Measurements from ENCODE around the gene PSME1. TPM values are rescaled to one million over a fixed set of nuclear protein-coding genes. Genes with fewer than 3 reads are reported as not detected.
A peak's percentile ranks its signal among the peaks of the same experiment; 100 is the strongest.

PSME1 gene
- polyA plus RNA-seq, 4 donors: 307 to 576 (median 467) TPM

DNA sequence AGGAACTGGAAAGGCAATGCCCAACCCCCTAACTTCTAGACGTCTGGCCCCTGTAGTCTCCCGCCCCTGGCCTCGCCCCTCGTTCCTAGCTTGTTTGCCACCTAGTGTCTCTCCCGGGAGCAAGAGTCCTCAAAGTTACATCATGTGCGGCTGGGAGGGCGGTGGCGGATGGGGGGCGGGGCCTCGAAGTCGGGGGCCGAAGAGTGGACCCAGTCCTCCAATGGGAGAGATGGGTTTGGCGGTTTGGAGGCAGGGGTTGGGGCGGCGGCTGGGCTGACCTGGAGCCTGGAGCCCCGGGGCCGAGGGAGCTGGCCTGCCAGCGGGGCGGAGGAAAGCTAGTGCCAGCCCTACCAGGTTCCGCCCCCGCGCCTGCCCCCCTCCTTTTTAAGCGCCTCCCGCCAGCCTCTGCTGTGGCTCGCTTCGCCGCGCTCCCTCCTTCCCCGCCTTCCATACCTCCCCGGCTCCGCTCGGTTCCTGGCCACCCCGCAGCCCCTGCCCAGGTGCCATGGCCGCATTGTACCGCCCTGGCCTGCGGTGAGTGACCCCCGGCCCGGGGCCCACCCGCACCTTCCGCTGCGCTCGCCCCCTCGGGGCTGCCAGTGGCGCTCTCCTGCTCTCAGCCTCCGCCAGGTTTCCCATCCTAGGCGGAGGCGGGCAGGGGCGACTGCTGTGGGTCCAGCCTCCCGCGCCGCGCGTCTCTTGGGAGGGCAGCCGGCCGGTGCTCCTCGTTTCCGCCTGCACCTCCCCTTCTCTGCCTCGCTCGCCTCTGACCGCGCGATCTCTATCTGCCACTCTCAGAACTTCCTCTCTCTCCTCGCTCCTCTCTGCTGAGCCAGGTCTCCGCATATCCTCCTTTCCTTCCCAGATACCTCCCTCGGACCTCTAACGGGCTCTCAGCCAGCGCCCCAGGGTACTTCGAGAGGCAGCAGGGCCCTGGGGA lies 41.8 kb upstream of the PSME1 start, which contains the start of gene PCK2:
PCK2 (plus strand) TSS at position 411 of the 940 bp plus-strand sequence; CDS start at position 506, 95 bp downstream.
- peak within 1 kb of the TSS; percentile 96 to 99 (median 99) for H3K27ac ChIP-seq (ENCODE audit: low read depth in 1 of 3, low read length in 2 of 3)
- H3K4me1 ChIP-seq (ENCODE audit: control insufficient read depth in 3 of 3, insufficient read depth in 2 of 3, low read depth in 1 of 3, low read length in 2 of 3): peaks cover 6 to 65% (median 8%) of the 10 kb centered on the region in 3 donors
- 0% methylated on average over 48 to 68 of the region's 68 CpGs for WGBS, 3 donors
- H3K9me3 ChIP-seq (ENCODE audit: control insufficient read depth in 2 of 2, insufficient read depth in 1 of 2, low read depth in 1 of 2, low read length in 1 of 2): no peaks in the 10 kb centered on the region
- DNase-seq (peak; percentile 98), FAIRE-seq (no peak)
- H3K4me3 ChIP-seq (ENCODE audit: low read depth in 1 of 3, low read length in 3 of 3): peak within 1 kb of the TSS; percentile 80 to 92 (median 91)
- peaks cover 0 to 42% (median 8%) of the 10 kb centered on the region in 3 donors for H3K36me3 ChIP-seq (ENCODE audit: control insufficient read depth in 3 of 3, insufficient read depth in 2 of 3, low read depth in 1 of 3, low read length in 3 of 3)
- no peaks in the 10 kb centered on the region for H3K27me3 ChIP-seq (ENCODE audit: control insufficient read depth in 3 of 3, insufficient read depth in 3 of 3, low read length in 3 of 3)

DNA sequence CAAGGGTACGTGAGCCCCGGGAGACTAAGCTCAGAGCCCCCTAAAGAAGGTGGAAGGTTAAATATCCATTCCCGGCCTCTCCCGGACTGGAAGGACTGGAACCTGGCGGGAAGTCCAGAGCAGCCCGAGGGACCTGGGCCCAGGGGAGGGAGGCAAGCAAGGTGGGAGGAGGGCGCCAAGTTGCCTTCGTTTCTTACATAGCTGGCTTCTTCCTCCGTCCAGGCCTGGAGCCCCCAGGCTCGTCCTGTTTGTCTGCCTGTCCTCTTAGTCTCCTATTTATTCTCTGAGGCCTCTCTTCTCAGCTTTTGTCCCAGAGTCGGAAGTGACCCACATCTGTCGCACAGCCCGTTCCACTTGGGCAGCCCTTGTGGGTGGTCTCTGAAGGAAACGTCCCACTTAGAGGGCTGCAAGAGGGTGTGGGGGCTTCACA lies 41.1 kb upstream of the PSME1 start:
- Histone ChIP-seq H3K36me3 (ENCODE audit: control insufficient read depth in 3 of 3, insufficient read depth in 2 of 3, low read depth in 1 of 3, low read length in 3 of 3) (peaks cover under 1 to 49% (median 12%) of the 10 kb centered on the region in 3 donors), H3K4me1 (ENCODE audit: control insufficient read depth in 3 of 3, insufficient read depth in 2 of 3, low read depth in 1 of 3, low read length in 2 of 3) (peaks cover 6 to 65% (median 8%) of the 10 kb centered on the region in 3 donors), H3K4me3 (ENCODE audit: low read depth in 1 of 3, low read length in 3 of 3) (peak overlapping the region; percentile 80 to 92 (median 91)), H3K9me3 (ENCODE audit: control insufficient read depth in 2 of 2, insufficient read depth in 1 of 2, low read depth in 1 of 2, low read length in 1 of 2) (no peaks in the 10 kb centered on the region), H3K27ac (ENCODE audit: low read depth in 1 of 3, low read length in 2 of 3) (peak overlapping the region; percentile 96 to 99 (median 99)), H3K27me3 (ENCODE audit: control insufficient read depth in 3 of 3, insufficient read depth in 3 of 3, low read length in 3 of 3) (no peaks in the 10 kb centered on the region)
- no peak for DNase-seq
- 1 to 4% (median 3%) methylated on average over 14 of the region's 14 CpGs for WGBS, 3 donors
- no peak for FAIRE-seq

DNA sequence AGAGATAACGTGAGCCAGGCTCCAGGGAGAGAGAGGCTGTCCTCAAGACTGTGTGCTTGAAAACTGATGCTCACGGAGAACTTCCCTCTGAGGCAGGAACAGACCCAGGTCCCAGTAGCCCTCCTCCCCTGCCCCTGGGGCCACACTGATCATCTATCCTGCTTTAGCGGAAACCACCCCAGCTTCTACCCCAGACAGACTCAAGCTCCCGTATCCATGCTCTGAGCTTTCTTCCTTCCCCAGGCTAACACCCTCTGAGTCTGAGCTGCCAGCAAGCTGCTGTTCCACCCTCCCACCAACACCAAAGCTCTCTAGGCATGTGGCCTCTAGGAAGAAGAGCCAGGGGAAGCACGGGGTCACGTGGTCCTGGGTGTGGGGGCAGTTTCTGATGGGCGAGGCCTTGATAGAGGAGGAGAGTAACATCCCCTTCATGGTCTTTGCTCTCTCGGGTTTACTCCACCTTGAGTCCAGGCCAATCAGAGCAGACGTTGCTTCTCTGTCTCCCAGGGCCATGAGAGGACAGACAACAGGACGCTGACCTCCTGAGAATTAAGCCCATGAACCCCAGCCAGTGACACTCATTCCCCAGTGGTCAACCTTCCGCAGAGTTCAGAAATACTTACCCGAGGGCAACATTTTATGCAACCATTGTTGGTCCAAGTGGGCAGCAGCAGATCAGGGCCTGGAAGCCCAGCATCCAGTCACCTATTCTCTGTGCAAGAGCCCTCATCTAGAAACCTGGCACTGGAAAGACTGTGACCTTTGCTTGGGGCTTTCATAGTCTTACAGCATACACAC lies 40.5 kb upstream of the PSME1 start:
- 15 to 32% (median 19%) methylated on average over 12 of the region's 12 CpGs for WGBS, 3 donors
- Histone ChIP-seq H3K4me1 (ENCODE audit: control insufficient read depth in 3 of 3, insufficient read depth in 2 of 3, low read depth in 1 of 3, low read length in 2 of 3) (peaks cover 6 to 63% (median 8%) of the 10 kb centered on the region in 3 donors), H3K9me3 (ENCODE audit: control insufficient read depth in 2 of 2, insufficient read depth in 1 of 2, low read depth in 1 of 2, low read length in 1 of 2) (no peaks in the 10 kb centered on the region), H3K4me3 (ENCODE audit: low read depth in 1 of 3, low read length in 3 of 3) (peak overlapping the region; percentile 80 to 92 (median 91)), H3K27me3 (ENCODE audit: control insufficient read depth in 3 of 3, insufficient read depth in 3 of 3, low read length in 3 of 3) (no peaks in the 10 kb centered on the region), H3K36me3 (ENCODE audit: control insufficient read depth in 3 of 3, insufficient read depth in 2 of 3, low read depth in 1 of 3, low read length in 3 of 3) (peaks cover 5 to 54% (median 16%) of the 10 kb centered on the region in 3 donors), H3K27ac (ENCODE audit: low read depth in 1 of 3, low read length in 2 of 3) (peak overlapping the region; percentile 96 to 99 (median 99))
- DNase-seq (peak; percentile 94 to 97), FAIRE-seq (no peak)

DNA sequence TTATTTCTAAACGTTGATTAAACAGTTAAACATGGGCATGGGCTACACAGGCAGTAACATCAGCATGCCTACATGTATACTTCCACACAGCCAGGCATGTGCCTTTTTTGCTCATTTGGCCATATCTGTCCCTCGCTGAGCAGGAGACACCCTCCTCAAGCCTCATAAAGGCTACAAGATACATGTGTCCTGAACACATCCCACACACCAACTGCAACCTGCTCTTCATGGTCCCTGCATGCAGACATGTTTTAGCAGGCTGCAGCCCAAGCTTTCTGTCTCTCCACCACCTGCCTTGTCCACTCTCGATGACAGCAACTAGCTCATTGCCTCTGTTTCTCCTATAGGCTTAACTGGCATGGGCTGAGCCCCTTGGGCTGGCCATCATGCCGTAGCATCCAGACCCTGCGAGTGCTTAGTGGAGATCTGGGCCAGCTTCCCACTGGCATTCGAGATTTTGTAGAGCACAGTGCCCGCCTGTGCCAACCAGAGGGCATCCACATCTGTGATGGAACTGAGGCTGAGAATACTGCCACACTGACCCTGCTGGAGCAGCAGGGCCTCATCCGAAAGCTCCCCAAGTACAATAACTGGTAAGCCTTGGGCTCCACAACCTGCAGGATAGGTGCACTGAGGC lies 39.3 kb upstream of the PSME1 start:
- Histone ChIP-seq H3K4me1 (ENCODE audit: control insufficient read depth in 3 of 3, insufficient read depth in 2 of 3, low read depth in 1 of 3, low read length in 2 of 3) (peaks cover 6 to 52% (median 8%) of the 10 kb centered on the region in 3 donors), H3K27me3 (ENCODE audit: control insufficient read depth in 3 of 3, insufficient read depth in 3 of 3, low read length in 3 of 3) (no peaks in the 10 kb centered on the region), H3K4me3 (ENCODE audit: low read depth in 1 of 3, low read length in 3 of 3) (no peak overlapping the region), H3K27ac (ENCODE audit: low read depth in 1 of 3, low read length in 2 of 3) (peak overlapping the region in 2 of 3 donors; percentile 42 to 99), H3K9me3 (ENCODE audit: control insufficient read depth in 2 of 2, insufficient read depth in 1 of 2, low read depth in 1 of 2, low read length in 1 of 2) (no peaks in the 10 kb centered on the region), H3K36me3 (ENCODE audit: control insufficient read depth in 3 of 3, insufficient read depth in 2 of 3, low read depth in 1 of 3, low read length in 3 of 3) (peaks cover 9 to 66% (median 18%) of the 10 kb centered on the region in 3 donors)
- WGBS, 3 donors: 91 to 96% (median 95%) methylated on average over 8 of the region's 8 CpGs
- no peak for FAIRE-seq
- no peak for DNase-seq

DNA sequence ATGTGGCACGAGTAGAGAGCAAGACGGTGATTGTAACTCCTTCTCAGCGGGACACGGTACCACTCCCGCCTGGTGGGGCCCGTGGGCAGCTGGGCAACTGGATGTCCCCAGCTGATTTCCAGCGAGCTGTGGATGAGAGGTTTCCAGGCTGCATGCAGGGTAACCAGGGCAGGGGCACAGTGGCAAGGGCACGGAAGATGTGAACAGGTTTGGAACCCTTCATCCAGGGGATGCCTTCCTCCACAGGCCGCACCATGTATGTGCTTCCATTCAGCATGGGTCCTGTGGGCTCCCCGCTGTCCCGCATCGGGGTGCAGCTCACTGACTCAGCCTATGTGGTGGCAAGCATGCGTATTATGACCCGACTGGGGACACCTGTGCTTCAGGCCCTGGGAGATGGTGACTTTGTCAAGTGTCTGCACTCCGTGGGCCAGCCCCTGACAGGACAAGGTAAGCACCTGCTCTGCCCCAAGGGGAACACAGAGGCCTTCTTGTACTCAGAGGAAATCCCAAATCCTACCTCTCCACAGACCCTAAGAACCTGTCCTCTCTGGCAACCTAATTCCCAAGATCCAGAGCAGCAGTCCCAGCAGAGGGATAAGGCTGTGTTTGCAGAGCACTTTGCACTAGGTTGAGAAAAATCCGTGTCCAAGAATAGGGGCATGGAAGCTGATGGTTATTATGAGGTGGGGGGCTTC lies 37.6 kb upstream of the PSME1 start:
- H3K27ac ChIP-seq (ENCODE audit: low read depth in 1 of 3, low read length in 2 of 3): no peak overlapping the region
- peaks cover 2 to 35% (median 5%) of the 10 kb centered on the region in 3 donors for H3K4me1 ChIP-seq (ENCODE audit: control insufficient read depth in 3 of 3, insufficient read depth in 2 of 3, low read depth in 1 of 3, low read length in 2 of 3)
- no peaks in the 10 kb centered on the region for H3K9me3 ChIP-seq (ENCODE audit: control insufficient read depth in 2 of 2, insufficient read depth in 1 of 2, low read depth in 1 of 2, low read length in 1 of 2)
- no peak overlapping the region for H3K4me3 ChIP-seq (ENCODE audit: low read depth in 1 of 3, low read length in 3 of 3)
- H3K36me3 ChIP-seq (ENCODE audit: control insufficient read depth in 3 of 3, insufficient read depth in 2 of 3, low read depth in 1 of 3, low read length in 3 of 3): peaks cover 9 to 81% (median 26%) of the 10 kb centered on the region in 3 donors
- H3K27me3 ChIP-seq (ENCODE audit: control insufficient read depth in 3 of 3, insufficient read depth in 3 of 3, low read length in 3 of 3): no peaks in the 10 kb centered on the region
- DNase-seq: no peak
- WGBS, 3 donors: 89 to 95% (median 91%) methylated on average over 16 of the region's 16 CpGs
- FAIRE-seq: no peak

GRCh38 chr14:24098927-24099813 lies 36.8 kb upstream of the PSME1 start:
- Histone ChIP-seq H3K36me3 (ENCODE audit: control insufficient read depth in 3 of 3, insufficient read depth in 2 of 3, low read depth in 1 of 3, low read length in 3 of 3) (peaks cover 9 to 87% (median 27%) of the 10 kb centered on the region in 3 donors), H3K27ac (ENCODE audit: low read depth in 1 of 3, low read length in 2 of 3) (peak overlapping the region in 1 of 3 donors; percentile 49), H3K9me3 (ENCODE audit: control insufficient read depth in 2 of 2, insufficient read depth in 1 of 2, low read depth in 1 of 2, low read length in 1 of 2) (no peaks in the 10 kb centered on the region), H3K4me3 (ENCODE audit: low read depth in 1 of 3, low read length in 3 of 3) (no peak overlapping the region), H3K27me3 (ENCODE audit: control insufficient read depth in 3 of 3, insufficient read depth in 3 of 3, low read length in 3 of 3) (no peaks in the 10 kb centered on the region), H3K4me1 (ENCODE audit: control insufficient read depth in 3 of 3, insufficient read depth in 2 of 3, low read depth in 1 of 3, low read length in 2 of 3) (peaks cover 0 to 31% (median 2%) of the 10 kb centered on the region in 3 donors)
- WGBS, 3 donors: 41 to 78% (median 51%) methylated on average over 16 to 17 of the region's 17 CpGs
- DNase-seq (peak in 1 of 2 donors; percentile 56), FAIRE-seq (no peak)

All from small intestine (tissue), 7 donors.